ENCODE measurements around the gene NRDC. TPM values are rescaled to one million over a fixed set of nuclear protein-coding genes. Genes with fewer than 3 reads are reported as not detected.

Gene NRDC
- total and polyA plus RNA-seq, 2 of the 8 experiments (the other 6 are each of a cell fraction or from before 2014, with no cell fraction given) = 70.2 to 182 TPM

GRCh38 chr1:51833700-51834099 is 44.8 kb downstream of the NRDC start (continued):
- TF ChIP-seq SP4 (IDR thresholded peaks at IDR 0.05; ENCODE audit: low read length) = no peak
- no peak for TF ChIP-seq CEBPB (IDR thresholded peaks at IDR 0.05; ENCODE audit: low read depth, low read length)
- no peak for TF ChIP-seq RXRA (IDR thresholded peaks at IDR 0.05; ENCODE audit: insufficient read depth, low read depth, low read length)
- TF ChIP-seq YY1 (IDR thresholded peaks at IDR 0.05; ENCODE audit: low read depth, low read length) = no peak
- no peak for TF ChIP-seq POLR2A (IDR thresholded peaks at IDR 0.05; ENCODE audit: control extremely low read depth in 1 of 2, low read depth in 2 of 2, low read length in 2 of 2)

Data from H1 (cell line).